ENCODE data around the gene TNIK. TPM values are rescaled to one million over a fixed set of nuclear protein-coding genes. Genes with fewer than 3 reads are reported as not detected.
A peak's percentile ranks its signal among the peaks of the same experiment; 100 is the strongest.

TNIK gene
- total and polyA plus RNA-seq, 2 of the 4 experiments (the other 2 are of a cell fraction): 3.4 to 6.3 TPM

DNA sequence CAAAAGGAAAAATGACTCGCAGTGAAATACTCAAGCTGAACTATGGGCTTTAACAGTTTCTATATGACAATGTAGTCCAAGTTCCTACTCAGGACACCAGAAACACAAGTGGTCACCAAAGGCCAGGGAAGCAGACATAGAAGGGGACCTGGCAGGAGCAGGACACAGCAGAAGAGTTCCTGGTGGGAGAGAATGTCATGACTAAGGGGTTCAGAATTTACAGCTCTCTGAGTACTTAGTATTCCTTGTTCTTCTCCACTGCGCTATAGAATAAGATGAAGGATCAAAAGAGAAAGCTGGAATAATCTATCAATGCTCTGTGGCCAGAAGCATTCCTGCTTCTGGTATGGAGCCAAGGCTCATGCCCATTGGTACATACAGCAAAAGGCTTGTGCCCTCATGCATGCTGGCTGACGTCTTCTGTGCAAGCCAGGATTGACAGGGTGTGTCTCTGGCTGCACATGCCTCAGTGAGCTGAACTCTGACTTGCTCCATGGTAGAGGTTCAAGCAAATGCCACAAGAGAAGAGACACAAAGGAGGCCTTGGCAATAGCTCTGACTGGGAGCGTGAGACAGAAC, 305.0 kb downstream of the TNIK start:
- CTCF ChIA-PET: no interaction called here
- Histone ChIP-seq H3K4me2 (ENCODE audit: low read depth, low read length) (no peak overlapping the region), H2BK15ac (ENCODE audit: low read depth, low read length) (no peak overlapping the region), H2BK120ac (ENCODE audit: low read depth, low read length) (no peak overlapping the region), H3K18ac (ENCODE audit: low read depth, low read length) (no peak overlapping the region), H2BK5ac (ENCODE audit: low read depth, low read length, poor library complexity, severe bottlenecking) (no peak overlapping the region), H3K23ac (ENCODE audit: low read depth, low read length) (no peak overlapping the region), H3K79me1 (ENCODE audit: low read depth in 1 of 2, low read length in 2 of 2) (no peaks in the 10 kb centered on the region), H3K14ac (replicated peaks; ENCODE audit: low read depth, low read length) (0 out of 2 replicates have a peak overlapping the region, but pooled peaks have one; percentile 21), H3K4me1 (ENCODE audit: control insufficient read depth, insufficient read depth, low read length) (no peaks in the 10 kb centered on the region), H3K4me3 (ENCODE audit: insufficient read depth, low read depth, low read length) (no peak overlapping the region), H4K20me1 (ENCODE audit: insufficient read depth, low read length) (no peaks in the 10 kb centered on the region), H3K9ac (ENCODE audit: low read depth, low read length) (no peak overlapping the region), H4K5ac (ENCODE audit: low read depth, low read length) (no peak overlapping the region), H3K27me3 (ENCODE audit: control insufficient read depth, insufficient read depth, low read length) (no peaks in the 10 kb centered on the region), H4K91ac (ENCODE audit: insufficient read depth, low read depth, low read length) (no peak overlapping the region), H2BK20ac (ENCODE audit: low read depth, low read length) (no peak overlapping the region), H3K4ac (ENCODE audit: low read depth, low read length) (no peak overlapping the region), H2AFZ (replicated peaks; ENCODE audit: low read length, poor library complexity) (no peak overlapping the region), H3K9me1 (ENCODE audit: insufficient read depth, low read length) (peaks cover 6% of the 10 kb centered on the region; the same call in 1 of the 2 replicates), H3K56ac (ENCODE audit: extremely low read depth, insufficient read depth, low read length) (no peak overlapping the region), H3K36me3 (ENCODE audit: control insufficient read depth, insufficient read depth, low read length) (peaks cover 4% of the 10 kb centered on the region; the same call in 1 of the 2 replicates), H2AK9ac (replicated peaks; ENCODE audit: low read depth, low read length, poor library complexity) (no peak overlapping the region), H3K9me3 (ENCODE audit: control insufficient read depth, insufficient read depth, low read length) (no peaks in the 10 kb centered on the region), H4K8ac (ENCODE audit: low read depth in 2 of 2, low read length in 2 of 2) (no peak overlapping the region), H2AK5ac (ENCODE audit: low read depth, low read length) (0 out of 2 replicates have a peak overlapping the region, but pooled peaks have one; percentile 30), H3K27ac (ENCODE audit: insufficient read depth, low read length) (no peak overlapping the region)
- BruUV-seq (replicated peaks): no TSS peak
- DNase-seq: no peak
- POLR2A ChIA-PET (ENCODE audit: unreplicated experiment): no interaction called here
- dilution Hi-C loops (cut with HindIII; ENCODE audit: low sequenced_read_pairs, unreplicated experiment) (no loop called here), in situ Hi-C loops (cut with MboI; ENCODE audit: low sequenced_read_pairs) (no loop called here), intact Hi-C loops (cut with micrococcal nuclease) (no loop called here)
- WGBS, 2 experiments (ENCODE audit: extremely low coverage in 2 of 2, insufficient read length in 1 of 2): 100% methylated on average over 2 of the region's 4 CpGs; no CpG with 5 or more reads in 1 of the 2 experiments
- ATAC-seq (ENCODE audit: low read depth): no peak
- TF ChIP-seq ELK1 (IDR thresholded peaks at IDR 0.05; ENCODE audit: borderline replicate concordance, low read depth, low read length) (no peak), MAFK (IDR thresholded peaks at IDR 0.05; ENCODE audit: low read depth, low read length) (no peak), CHD1 (IDR thresholded peaks at IDR 0.05; ENCODE audit: low read depth, low read length) (no peak), BHLHE40 (IDR thresholded peaks at IDR 0.05; ENCODE audit: low read depth, low read length) (no peak), MAZ (IDR thresholded peaks at IDR 0.05; ENCODE audit: borderline replicate concordance, low read depth, low read length) (no peak), USF2 (IDR thresholded peaks at IDR 0.05; ENCODE audit: low read depth, low read length) (no peak), NFE2L2 (IDR thresholded peaks at IDR 0.05; ENCODE audit: low read depth, low read length) (no peak), FOS (IDR thresholded peaks at IDR 0.05; ENCODE audit: low read depth, low read length) (no peak), RAD21 (IDR thresholded peaks at IDR 0.05; ENCODE audit: low read length) (no peak), POLR2A (IDR thresholded peaks at IDR 0.05; ENCODE audit: low read depth, low read length) (no peak), CEBPB (IDR thresholded peaks at IDR 0.05; ENCODE audit: low read depth, low read length) (no peak), RFX5 (IDR thresholded peaks at IDR 0.05; ENCODE audit: low read depth, low read length) (no peak), RCOR1 (IDR thresholded peaks at IDR 0.05; ENCODE audit: insufficient replicate concordance, low read length) (no peak), MXI1 (IDR thresholded peaks at IDR 0.05; ENCODE audit: borderline replicate concordance, low read depth, low read length) (no peak), SMC3 (IDR thresholded peaks at IDR 0.05; ENCODE audit: low read depth, low read length) (no peak)
- TF ChIP-seq, protein P1, sequence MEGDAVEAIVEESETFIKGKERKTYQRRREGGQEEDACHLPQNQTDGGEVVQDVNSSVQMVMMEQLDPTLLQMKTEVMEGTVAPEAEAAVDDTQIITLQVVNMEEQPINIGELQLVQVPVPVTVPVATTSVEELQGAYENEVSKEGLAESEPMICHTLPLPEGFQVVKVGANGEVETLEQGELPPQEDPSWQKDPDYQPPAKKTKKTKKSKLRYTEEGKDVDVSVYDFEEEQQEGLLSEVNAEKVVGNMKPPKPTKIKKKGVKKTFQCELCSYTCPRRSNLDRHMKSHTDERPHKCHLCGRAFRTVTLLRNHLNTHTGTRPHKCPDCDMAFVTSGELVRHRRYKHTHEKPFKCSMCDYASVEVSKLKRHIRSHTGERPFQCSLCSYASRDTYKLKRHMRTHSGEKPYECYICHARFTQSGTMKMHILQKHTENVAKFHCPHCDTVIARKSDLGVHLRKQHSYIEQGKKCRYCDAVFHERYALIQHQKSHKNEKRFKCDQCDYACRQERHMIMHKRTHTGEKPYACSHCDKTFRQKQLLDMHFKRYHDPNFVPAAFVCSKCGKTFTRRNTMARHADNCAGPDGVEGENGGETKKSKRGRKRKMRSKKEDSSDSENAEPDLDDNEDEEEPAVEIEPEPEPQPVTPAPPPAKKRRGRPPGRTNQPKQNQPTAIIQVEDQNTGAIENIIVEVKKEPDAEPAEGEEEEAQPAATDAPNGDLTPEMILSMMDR (conservative IDR thresholded peaks at IDR 0.05; ENCODE audit: low read depth, low read length): no peak

All from IMR-90 (cell line).